Nephron (organoid): ENCODE data around the gene PCDHGA10.
"Not testable (repeated sequence)": the region's sequence is repeated elsewhere in the genome, so short reads cannot be mapped to it uniquely, and the experiment has no call there.

ENCODE experiments used
- H3K27ac Mint-ChIP-seq, 3 experiments: 2 replicates each; pipeline ENCODE4 v1.8.0; 2020; ENCODE audit warnings: mixed read lengths in 3 of 3, mild to moderate bottlenecking in 2 of 3, moderate library complexity in 1 of 3
- H3K27me3 Mint-ChIP-seq: 2 replicates; pipeline ENCODE4 v1.8.0; 2021; ENCODE audit warnings: low read depth, mild to moderate bottlenecking, moderate library complexity, mixed read lengths
- H3K36me3 Mint-ChIP-seq: 2 replicates; pipeline ENCODE4 v1.8.0; 2020; ENCODE audit warnings: low read depth, mixed read lengths
- H3K4me1 Mint-ChIP-seq: 2 replicates; pipeline ENCODE4 v1.8.0; 2020; ENCODE audit warnings: mixed read lengths
- H3K4me3 Mint-ChIP-seq, 3 experiments: 2 replicates each; pipeline ENCODE4 v1.8.0; 2020; ENCODE audit warnings: mild to moderate bottlenecking in 3 of 3, mixed read lengths in 3 of 3, moderate library complexity in 2 of 3
- H3K9me3 Mint-ChIP-seq: 2 replicates; pipeline ENCODE4 v1.8.0; 2020; ENCODE audit warnings: mixed read lengths
- CTCF ChIP-seq, 3 experiments: fragments of 200-600 bp; sonication (generic); IDR thresholded peaks; one replicate each; pipeline ENCODE4 v1.5.0; 2021; ENCODE audit warnings: antibody characterized with exemption in 3 of 3; ENCODE audit not compliant: unreplicated experiment in 3 of 3

The PCDHGA10 gene

GRCh38 chr5:141392429-141393198, 20.2 kb upstream of the PCDHGA10 start, which contains the start of gene PCDHGA8:
Gene PCDHGA8 (plus strand): TSS chr5:141392633. CDS start chr5:141392814, 181 bp downstream.
- Mint-ChIP-seq H3K4me3 (no peak within 1 kb of the TSS), H3K36me3 (peaks cover 63% of the 10 kb centered on the region), H3K27ac (no peak within 1 kb of the TSS), H3K9me3 (peaks cover 68% of the 10 kb centered on the region), H3K27me3 (no peaks in the 10 kb centered on the region), H3K4me1 (no peaks in the 10 kb centered on the region)
- no peak for TF ChIP-seq CTCF (IDR thresholded peaks at IDR 0.05; ENCODE audit: unreplicated experiment in 3 of 3)

- peaks cover 67% of the 10 kb centered on the region for H3K9me3 Mint-ChIP-seq
- no peak for TF ChIP-seq CTCF (IDR thresholded peaks at IDR 0.05; ENCODE audit: unreplicated experiment in 3 of 3)
- no peak overlapping the region for H3K4me3 Mint-ChIP-seq
- peaks cover 61% of the 10 kb centered on the region for H3K36me3 Mint-ChIP-seq
- no peak overlapping the region for H3K27ac Mint-ChIP-seq
- H3K27me3 Mint-ChIP-seq = no peaks in the 10 kb centered on the region
- H3K4me1 Mint-ChIP-seq = no peaks in the 10 kb centered on the region
Measured at GRCh38 chr5:141393267-141393666, 19.5 kb upstream of the PCDHGA10 start.

GRCh38 chr5:141394401-141395187, 18.2 kb upstream of the PCDHGA10 start:
- H3K4me3 Mint-ChIP-seq = not testable (repeated sequence)

GRCh38 chr5:141397756-141398551, 14.8 kb upstream of the PCDHGA10 start, which contains the start of gene PCDHGB5:
Gene PCDHGB5 (plus strand): TSS chr5:141397947. CDS start chr5:141398128, 181 bp downstream.
- H3K4me3 Mint-ChIP-seq, H3K27me3 Mint-ChIP-seq, H3K4me1 Mint-ChIP-seq, H3K27ac Mint-ChIP-seq: not testable (repeated sequence)
- peaks cover 49% of the 10 kb centered on the region for H3K36me3 Mint-ChIP-seq
- H3K9me3 Mint-ChIP-seq = peaks cover 63% of the 10 kb centered on the region

More at GRCh38 chr5:141394401-141395187, 18.2 kb upstream of the PCDHGA10 start:
- Mint-ChIP-seq H3K36me3 (peaks cover 59% of the 10 kb centered on the region), H3K9me3 (peaks cover 65% of the 10 kb centered on the region)
- not testable (repeated sequence) for H3K27ac Mint-ChIP-seq, H3K27me3 Mint-ChIP-seq, H3K4me1 Mint-ChIP-seq

GRCh38 chr5:141398608-141399007, 14.2 kb upstream of the PCDHGA10 start:
- Mint-ChIP-seq H3K27me3 (no peaks in the 10 kb centered on the region), H3K9me3 (peaks cover 62% of the 10 kb centered on the region), H3K36me3 (peaks cover 47% of the 10 kb centered on the region), H3K4me3 (no peak overlapping the region), H3K27ac (no peak overlapping the region), H3K4me1 (no peaks in the 10 kb centered on the region)
- TF ChIP-seq CTCF (IDR thresholded peaks at IDR 0.05; ENCODE audit: unreplicated experiment in 3 of 3) = no peak

GRCh38 chr5:141399555-141400258, 13.1 kb upstream of the PCDHGA10 start:
- no peaks in the 10 kb centered on the region for H3K27me3 Mint-ChIP-seq

More at GRCh38 chr5:141399555-141400258, 13.1 kb upstream of the PCDHGA10 start:
- peaks cover 48% of the 10 kb centered on the region for H3K36me3 Mint-ChIP-seq
- H3K27ac Mint-ChIP-seq = no peak overlapping the region
- no peak for TF ChIP-seq CTCF (IDR thresholded peaks at IDR 0.05; ENCODE audit: unreplicated experiment in 3 of 3)
- peaks cover 63% of the 10 kb centered on the region for H3K9me3 Mint-ChIP-seq
- no peaks in the 10 kb centered on the region for H3K4me1 Mint-ChIP-seq
- H3K4me3 Mint-ChIP-seq = no peak overlapping the region
